ENCODE results near the gene HLA-DPA1.
"Not testable (repeated sequence)": the region's sequence is repeated elsewhere in the genome, so short reads cannot be mapped to it uniquely, and the experiment has no call there.

HLA-DPA1 gene

DNA sequence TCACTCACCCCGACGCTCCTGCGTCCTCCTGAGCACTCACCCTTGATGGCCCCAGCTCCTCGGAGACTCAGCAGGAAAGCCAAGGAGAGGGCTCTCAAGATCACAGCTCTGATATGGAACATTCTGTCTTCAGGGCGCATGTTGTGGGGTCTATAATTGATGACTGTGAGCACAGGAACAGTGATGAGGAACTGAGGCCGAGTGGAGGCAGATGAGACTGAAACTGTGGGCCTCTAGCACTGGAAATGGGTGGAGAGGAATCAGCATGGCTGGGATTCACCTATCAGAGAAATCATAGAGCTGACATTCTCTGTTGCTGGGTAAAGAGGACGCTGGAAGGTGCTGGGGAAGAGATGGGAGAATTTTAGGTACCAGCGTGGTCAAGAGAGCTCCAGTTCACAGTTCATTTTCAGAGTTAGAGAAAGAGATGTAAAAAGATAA lies at the start of gene HLA-DPA1:
TSS of gene HLA-DPA1 (minus strand) at position 219 of the 441 bp plus-strand sequence.
- peak in 1 of 3 experiments; percentile 9 for DNase-seq (ENCODE audit: low read depth in 3 of 3)

DNA sequence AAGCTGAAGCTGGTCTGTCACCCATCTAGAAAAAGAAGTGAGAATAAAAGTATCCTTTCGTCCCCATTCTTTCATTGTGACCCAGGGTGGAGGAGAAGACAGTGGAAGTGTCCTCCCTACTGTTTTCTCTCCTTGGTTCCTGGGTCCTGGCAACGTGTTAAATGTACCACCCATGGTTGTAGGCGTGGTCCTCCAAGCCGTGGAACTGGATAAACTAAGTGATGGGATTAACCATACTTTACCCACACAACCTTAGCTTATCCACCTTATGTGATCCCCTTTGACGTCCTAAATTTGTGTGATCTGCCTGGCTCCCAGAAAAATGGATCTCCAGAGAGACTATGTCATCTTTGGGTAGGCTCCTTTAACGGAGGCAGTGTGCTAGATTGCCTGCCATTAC lies 49.7 kb upstream of the HLA-DPA1 start:
- no peak for DNase-seq (ENCODE audit: low read depth in 3 of 3)

DNA sequence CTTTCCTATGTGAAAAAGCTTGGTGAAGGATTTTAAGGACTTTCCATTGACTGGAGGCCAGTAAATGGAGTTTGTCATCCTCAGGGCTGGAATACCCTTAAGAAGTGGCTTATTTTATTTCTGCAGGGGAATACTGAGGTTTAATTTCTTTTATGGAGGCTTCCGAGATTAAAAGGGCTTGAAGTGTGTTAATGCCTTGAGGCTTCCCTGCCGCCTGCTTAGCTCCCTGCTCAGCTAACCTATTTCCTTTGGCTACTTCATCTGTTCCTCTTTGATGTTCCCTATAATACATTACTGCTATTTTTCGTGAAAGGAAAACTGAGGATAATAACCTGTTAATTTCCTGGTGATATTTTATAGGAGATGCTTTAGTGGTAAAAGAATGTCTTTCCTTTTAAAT lies 46.6 kb upstream of the HLA-DPA1 start:
- no peak for DNase-seq (ENCODE audit: low read depth in 3 of 3)

DNA sequence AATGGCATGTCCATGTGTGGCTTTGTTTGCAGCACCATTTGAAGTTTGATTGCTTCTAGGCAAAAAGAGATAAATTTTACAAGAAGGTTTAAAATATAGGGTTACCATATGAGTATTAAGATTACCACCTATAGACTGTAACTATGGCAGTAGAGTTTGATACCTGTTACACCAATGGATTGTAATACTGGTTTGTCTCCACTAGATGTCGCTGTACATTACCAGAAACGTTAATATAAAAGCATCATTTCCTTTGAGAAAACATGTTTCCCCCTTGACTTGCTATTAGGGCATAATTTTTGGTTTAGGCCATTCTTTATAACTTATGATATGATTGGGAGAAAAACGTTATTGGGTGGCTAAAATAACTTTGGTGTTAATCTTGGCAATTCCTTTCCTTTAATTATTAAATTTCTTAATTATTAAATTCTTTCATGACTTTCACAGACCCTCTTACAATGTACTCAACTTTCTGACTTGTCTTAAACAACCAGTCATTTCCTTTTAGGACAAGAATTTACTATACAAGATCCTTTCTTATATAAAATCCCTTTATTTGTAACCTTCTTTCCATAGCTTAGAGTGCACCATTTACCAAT lies 45.2 kb upstream of the HLA-DPA1 start:
- DNase-seq (ENCODE audit: low read depth in 3 of 3), result no peak

DNA sequence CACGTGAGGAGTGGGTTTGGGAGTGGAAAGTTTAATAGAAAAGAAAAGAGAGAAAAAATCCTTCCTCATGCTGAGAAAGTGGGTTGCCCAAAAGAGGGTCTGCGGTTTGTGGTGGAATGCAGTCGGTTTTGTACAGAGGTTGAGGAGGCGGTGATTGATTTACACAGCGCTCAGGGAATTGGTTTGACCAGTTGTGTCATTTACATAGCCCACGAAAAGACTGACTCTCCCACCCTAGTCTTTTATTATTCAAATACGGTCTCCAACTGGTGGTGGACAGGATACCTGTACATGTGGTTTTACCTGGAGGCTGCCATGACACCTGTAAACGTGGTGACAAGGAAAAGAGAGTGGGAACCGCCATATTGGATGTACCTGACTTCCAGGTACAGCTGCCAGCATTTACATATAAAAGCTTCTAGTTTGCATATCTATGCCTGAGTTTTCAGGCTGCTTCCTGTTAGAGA lies 44.4 kb upstream of the HLA-DPA1 start:
- no peak for DNase-seq (ENCODE audit: low read depth in 3 of 3)

DNA sequence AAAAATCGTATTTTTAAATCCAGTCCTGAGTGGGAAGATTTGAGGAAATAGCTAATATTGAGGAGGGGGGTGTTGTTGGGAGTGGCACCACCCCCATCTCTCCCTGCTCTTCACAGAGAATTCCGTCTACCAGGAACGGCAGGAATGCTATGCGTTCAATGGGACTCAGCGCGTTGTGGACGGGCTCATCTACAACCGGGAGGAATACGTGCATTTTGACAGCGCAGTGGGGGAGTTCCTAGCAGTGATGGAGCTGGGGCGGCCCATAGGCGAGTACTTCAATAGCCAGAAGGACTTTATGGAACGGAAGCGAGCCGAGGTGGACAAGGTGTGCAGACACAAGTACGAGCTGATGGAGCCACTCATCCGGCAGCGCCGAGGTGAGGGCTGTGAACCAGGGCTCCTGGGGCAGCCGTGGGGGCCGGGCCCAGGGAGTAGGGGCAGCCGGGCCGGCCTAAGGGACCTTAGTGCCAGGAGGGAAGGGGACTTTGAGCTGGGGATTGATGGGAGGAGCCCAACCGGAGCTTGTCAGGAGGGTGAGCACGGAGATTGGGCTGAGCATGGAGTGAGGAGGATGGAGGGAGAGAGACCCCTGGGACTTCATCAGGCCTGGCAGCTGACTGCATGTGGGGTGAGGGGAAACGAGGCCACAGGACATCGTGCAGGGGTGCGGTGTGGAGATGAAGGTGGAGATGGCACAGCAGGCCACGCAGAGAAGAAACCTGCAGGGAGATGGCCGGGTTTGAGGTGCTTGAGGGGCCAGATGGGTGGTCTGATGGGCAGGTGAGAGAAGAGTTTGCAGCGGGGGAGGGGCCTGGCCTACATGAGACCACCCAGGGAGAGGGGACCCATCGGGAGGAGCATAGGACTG lies 43.6 kb upstream of the HLA-DPA1 start:
- DNase-seq (ENCODE audit: low read depth in 3 of 3), result no peak

DNA sequence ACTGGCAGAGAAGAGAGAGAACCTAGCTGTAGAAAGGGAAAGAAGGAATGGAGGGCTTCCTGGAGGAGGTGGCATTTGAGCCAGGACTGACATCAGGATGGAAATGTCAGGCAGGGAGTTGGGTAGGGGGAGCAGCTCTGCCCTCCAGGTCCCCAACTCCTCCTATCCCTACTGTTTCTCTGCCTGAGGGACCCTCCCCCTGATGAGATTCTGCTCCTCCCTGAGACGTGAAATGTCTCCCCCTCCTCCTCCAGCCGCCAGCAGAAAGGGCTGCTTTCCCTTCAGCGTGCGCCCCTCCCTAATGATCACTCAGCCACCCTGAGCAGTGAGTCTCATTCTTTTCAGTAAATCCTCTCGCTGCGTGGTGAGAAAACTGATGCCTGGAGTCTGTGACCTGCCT lies 43.0 kb upstream of the HLA-DPA1 start:
- no peak for DNase-seq (ENCODE audit: low read depth in 3 of 3)

DNA sequence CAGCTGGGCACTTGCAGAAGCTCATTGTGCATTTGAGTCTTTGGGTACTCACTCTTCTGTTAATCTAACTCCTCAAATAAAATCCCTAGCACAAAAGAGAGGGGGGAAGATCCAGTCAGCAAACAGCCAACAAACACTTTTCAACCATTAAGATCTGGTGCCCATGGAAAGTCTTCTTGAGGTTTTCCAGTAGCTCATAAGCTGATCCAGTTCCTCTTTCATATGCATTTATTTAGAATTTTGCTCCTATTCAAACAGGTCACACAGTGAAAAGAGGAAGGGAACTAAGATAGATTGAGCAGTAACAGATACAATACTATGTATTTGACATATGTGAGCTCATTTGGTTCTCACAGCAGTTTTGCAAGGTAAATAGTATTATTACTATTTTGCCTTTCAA lies 41.0 kb upstream of the HLA-DPA1 start:
- DNase-seq (ENCODE audit: low read depth in 3 of 3), result no peak

DNA sequence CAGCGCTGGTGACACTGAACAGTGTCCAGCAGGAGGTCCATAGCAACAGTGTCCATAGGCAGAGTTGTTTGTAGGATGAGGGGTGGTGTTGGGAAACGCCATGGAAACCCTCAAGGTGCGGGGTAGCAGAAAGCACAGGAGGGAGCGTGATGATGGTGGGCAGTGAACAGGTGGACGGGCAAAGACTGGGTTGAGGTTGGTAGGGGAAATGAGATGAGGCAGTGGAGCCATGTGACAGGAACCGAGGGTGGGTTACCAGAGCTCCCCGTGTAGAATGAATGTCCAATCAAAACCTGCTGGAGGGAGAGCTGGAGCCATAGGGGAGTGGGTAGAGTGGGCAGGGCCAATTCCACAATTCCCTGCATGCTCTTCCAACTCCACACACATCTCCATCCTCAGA lies 40.3 kb upstream of the HLA-DPA1 start:
- DNase-seq (ENCODE audit: low read depth in 3 of 3), result no peak

DNA sequence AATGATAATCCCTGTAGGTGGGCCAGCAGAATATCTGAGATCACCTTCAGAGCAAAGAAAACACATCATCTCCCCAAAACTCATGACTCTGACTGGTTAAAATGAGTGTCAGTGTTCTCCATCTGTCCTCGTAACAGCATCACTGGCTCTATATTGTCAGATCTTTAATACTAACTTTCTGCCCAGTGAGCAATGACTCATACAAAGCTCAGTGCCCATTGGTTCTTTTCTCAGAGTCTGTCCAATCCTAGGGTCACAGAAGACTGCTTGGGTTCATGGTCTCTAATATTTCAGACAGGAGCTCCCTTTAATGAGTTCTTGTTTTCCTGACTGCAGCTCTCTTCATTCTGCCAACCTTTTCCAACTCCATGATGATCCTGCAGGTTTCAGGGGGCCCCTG lies 38.7 kb upstream of the HLA-DPA1 start:
- DNase-seq (ENCODE audit: low read depth in 3 of 3), result no peak

DNA sequence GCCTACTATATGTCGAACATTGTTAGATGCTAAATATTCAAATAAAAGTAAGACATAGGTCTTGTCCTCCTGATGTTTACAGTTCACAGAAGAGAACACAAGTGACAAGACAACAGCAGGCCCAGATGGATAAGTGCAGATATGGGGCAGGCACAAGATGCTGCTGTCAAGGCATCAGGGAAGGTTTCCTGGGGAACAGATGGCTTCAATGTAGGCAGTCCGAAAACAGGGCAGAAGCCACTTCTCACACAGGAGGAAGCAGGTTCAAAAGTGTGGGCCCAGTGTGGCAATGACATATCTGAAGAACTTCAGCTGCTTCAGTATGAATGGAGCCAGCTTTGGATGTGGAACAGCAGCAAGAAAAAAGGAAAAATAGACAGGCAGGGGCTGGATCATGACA lies 34.9 kb upstream of the HLA-DPA1 start:
- DNase-seq (ENCODE audit: low read depth in 3 of 3), result no peak

DNA sequence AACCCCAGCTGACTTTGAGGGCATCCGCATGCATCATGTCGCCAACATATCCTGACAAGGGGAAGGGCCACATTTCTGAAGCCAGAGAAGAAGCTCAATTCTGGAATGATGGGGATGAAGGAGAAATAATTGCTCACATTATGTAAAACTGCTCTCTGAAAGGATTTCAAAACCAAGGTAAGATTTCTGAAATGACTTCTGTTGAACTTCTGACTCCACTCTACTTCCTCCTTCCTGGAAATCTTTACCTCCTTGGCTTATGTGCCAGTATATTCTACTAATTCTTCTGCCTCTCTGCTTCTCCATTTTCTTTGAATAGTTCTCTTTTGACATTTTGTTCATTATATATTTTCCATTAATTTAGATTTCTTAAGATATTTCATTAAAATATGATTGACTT lies 34.2 kb upstream of the HLA-DPA1 start:
- DNase-seq (ENCODE audit: low read depth in 3 of 3), result no peak

DNA sequence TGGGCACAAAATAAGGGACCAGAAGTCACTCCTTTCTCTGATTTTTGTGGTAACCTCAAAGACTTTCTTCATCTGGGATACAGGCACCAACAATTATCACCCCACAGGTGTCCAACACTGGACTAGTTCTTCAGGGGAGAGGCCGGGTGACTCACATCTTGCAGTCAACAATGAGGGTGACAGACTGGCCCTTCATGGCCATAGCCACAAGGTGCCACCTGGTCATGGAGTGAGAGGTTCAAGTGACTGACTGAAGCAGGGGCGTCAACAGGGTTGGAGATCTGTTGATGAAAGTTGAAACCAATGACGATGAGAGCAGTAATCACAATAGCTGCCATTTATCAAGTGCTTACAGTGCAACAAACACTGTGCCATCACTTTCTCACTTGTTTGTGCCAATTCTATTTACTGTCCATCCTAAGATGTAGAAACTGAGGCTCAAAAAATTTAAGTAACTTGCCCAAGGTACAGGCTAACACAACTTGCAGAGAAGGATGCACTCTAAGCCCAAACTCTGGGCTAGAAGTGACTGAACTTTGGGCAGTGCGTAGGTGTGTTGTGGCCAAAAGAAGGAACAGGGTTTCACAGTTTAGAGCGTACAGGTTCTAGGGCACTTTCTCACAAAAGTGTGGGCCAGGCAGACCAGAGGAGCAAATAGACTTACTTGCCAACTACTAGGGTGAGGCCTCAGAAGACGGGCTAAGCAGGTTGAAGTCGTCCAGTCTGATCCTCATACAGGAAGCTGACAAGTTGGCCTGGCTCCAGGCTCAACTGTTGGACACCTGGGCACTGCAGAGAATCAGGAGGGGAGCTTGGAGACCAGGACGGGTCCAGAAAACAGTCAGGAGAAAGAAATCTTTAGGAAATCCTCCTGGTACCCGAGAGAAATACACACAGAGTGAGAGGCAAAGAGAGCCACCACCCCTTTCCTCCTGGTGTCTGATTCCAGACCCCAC lies 32.7 kb upstream of the HLA-DPA1 start:
- DNase-seq (ENCODE audit: low read depth in 3 of 3), result no peak

DNA sequence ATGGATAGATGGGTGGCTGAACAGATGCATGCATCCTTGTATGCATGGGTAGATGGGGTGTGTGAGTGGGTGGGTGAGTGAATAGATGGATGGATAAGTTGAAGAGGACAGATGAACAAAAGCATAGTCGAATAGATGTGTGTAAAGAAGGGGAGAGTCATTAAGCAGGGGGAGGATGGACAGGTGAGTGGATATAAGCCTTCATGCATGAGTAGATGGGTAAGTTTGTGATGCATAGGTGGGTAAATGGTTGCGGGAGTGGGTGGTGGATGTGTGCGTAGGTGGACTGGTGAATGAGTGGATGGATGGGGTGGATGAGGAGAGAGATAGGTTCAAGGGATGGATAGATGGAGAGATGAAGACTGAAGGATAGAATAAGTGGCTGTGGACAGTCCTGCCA lies 31.9 kb upstream of the HLA-DPA1 start:
- DNase-seq (ENCODE audit: low read depth in 3 of 3), result no peak

DNA sequence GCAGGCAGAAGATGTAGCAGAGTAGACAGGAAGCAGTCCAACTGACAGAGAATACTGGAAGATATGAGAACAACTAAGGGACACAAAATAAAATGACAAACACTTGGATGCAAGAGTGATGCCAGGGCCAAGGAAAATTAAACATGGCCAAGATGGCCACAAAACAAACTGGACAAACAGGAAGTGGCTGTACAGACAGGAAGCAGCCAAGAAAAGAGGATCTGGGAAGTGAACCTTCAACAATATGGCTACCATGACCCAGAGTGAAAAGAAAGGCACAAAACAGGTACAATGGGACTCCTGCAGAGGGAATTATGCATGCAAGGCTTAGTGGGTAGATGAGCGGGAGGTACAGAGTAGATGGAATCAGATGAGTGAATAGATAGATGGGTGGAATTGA lies 31.4 kb upstream of the HLA-DPA1 start:
- DNase-seq (ENCODE audit: low read depth in 3 of 3), result no peak

DNA sequence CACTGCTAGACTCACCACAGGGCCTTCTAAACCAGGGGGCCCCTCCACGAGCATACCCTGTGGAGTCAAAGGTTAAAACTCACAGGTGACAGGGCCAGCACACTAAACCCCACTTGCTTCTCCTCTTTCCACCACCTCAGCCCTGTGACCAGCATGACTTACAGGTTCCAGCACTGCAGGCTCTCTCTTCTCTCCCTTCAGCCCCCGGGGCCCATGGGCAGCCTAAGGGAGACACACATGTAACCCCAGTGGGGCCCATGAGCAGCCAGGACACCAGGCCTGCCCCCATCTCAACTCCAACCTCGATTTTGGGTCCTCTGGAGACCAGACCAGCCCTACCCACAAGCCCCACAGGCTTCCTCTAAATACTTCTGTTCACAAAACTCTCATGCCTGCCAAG lies 30.3 kb upstream of the HLA-DPA1 start:
- no peak for DNase-seq (ENCODE audit: low read depth in 3 of 3)

DNA sequence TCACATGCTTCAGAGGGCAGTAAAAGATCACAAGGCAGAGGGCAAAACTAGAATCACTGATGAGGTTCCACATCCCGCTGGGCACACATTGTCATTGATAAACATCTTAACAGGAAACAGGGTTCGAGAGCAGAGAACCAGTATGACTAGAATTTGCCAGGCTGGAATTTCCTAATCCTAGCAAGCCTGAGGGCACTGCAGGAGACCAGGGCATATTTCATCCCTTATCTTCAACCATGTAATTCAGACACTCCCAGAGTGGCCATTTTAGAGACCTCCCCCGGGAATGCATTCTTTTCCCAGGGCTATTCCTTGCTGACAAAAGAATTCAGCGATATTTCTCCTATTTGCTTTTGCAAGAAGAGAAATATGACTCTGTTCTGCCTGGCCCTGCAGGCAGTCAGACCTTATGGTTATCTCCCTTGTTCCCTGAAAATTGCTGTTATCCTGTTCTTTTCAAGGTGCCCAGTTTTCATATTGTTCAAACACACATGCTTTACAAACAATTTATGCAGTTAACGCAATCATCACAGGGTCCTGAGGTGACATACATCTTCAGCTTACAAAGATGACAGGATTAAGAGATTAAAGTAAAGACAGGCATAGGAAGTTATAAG lies 27.8 kb upstream of the HLA-DPA1 start:
- DNase-seq (ENCODE audit: low read depth in 3 of 3), result not testable (repeated sequence)

DNA sequence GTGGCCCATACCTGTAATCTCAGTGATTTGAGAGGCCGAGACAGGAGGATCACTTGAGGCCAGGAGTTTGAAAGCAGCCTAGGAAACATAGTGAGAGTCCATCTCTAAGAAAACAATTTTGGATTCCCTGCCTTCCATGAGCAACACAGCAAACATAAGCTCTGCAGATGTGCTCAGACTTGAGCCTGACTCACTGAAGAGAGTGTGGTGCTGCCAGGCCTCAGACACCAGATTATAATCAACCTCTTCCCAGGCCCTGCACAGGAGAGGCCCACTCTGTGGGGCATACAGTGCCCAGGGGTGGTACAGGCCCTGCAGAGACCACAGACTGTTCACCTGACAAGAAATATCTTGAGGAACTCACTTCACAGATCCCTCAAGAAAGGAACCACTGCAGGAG lies 22.2 kb upstream of the HLA-DPA1 start:
- DNase-seq (ENCODE audit: low read depth in 3 of 3), result no peak

DNA sequence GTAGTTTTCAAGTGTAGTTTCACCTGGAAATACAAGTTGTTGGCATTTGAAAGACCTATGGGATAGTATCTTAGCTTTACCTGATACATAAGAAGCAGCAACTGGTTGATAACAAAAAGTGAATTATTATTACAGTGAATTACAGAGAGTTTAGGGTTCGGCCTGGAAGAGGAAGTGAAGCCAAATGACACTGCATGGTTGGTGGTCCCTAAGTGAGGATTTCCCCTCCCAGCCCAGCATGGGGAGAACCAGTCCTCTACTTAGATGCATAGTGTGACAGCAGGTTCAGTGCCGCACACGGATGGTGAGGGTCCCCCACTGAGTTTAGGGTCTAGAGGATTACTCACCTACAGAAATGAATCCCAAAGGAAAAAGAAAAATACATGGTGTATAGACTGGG lies 20.4 kb upstream of the HLA-DPA1 start:
- DNase-seq (ENCODE audit: low read depth in 3 of 3), result no peak

DNA sequence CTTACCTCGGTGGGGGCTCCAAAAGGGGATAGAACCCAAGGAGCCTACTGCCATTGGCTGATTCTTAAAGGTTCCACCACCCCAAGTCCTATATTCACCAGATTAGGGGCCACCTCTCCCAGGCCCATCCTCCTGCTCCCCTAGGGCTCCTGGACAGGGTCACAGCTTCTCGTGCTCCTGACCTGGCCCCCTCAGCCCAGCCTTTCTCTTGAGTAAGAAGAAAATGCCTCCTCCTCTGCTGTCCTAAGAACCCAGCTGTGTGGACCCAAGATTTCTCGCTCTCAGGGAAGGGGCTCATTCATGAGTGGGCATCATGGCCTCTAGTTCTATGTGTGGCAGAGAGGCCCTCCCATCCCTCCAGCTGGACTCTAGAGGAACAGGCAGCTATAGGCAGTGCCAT lies 18.9 kb upstream of the HLA-DPA1 start:
- DNase-seq (ENCODE audit: low read depth in 3 of 3), result no peak

DNA sequence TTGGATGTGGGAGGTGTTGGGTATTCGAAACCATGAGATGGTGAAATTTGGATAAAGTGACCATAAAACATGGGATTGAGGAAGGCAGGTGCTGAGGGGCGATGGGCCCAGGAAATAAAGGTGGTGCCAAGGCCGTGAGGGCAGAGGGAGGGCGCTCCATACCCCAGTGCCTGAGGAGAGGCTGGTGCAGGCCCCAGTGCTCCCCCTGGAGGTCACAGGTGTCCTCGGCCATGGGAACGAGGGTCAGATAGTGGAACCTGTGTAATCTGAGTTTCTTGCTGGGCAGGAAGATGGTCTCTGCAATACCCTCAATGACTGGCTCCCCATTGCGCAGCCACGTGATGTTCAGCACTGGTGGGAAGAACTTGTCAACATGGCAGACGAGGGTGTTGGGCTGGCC lies 18.5 kb upstream of the HLA-DPA1 start:
- DNase-seq (ENCODE audit: low read depth in 3 of 3), result peak; percentile 21 to 23 (median 22)
